Loucy (cell line): ENCODE data around the gene PPP1R16B.

ENCODE experiments used
- EZH2phosphoT487 ChIP-seq: fragments of 200-600 bp; IDR thresholded peaks from 2 replicates; pipeline ENCODE4 v1.6.1; 2018; ENCODE audit warnings: antibody characterized with exemption, mild to moderate bottlenecking, moderate library complexity, borderline replicate concordance
- TF ChIP-seq, protein P1 (sequence below): fragments of 200-600 bp; sonication (generic); conservative IDR thresholded peaks from 2 replicates; pipeline ENCODE4 v1.5.1; 2014; ENCODE audit warnings: mild to moderate bottlenecking, antibody characterized with exemption, low read length

DNA sequence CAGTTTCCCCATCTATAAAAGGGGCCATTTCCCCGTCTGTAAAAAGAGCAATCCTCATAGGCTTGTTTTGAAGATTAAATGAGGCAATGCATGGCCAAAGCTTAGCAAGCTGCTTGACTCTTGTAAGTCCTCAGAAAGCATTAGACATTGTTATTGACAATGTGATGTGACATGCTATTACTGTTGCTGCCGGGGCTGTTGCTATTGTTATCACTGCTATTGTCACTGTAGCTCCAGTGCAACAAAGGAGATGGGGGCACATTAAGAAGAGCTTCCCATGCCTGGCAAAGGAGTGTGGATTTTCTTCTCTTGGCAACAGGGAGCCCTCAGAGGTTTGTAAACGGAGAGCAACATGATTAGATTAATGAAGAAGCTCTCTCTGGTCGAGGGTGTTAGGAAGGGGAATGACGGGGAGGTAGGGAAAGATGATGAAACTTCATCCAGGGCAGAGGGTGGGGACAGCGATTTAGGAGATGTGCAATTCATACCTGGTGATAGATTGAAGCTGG, 87.6 kb downstream of the PPP1R16B start:
- TF ChIP-seq, protein P1, sequence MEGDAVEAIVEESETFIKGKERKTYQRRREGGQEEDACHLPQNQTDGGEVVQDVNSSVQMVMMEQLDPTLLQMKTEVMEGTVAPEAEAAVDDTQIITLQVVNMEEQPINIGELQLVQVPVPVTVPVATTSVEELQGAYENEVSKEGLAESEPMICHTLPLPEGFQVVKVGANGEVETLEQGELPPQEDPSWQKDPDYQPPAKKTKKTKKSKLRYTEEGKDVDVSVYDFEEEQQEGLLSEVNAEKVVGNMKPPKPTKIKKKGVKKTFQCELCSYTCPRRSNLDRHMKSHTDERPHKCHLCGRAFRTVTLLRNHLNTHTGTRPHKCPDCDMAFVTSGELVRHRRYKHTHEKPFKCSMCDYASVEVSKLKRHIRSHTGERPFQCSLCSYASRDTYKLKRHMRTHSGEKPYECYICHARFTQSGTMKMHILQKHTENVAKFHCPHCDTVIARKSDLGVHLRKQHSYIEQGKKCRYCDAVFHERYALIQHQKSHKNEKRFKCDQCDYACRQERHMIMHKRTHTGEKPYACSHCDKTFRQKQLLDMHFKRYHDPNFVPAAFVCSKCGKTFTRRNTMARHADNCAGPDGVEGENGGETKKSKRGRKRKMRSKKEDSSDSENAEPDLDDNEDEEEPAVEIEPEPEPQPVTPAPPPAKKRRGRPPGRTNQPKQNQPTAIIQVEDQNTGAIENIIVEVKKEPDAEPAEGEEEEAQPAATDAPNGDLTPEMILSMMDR, result no peak
- TF ChIP-seq EZH2phosphoT487, result no peak
